Lower leg skin (tissue), 3 donors: ENCODE data around the gene SLC15A3.

Source experiments
- POLR2A ChIP-seq, 2 donors: fragments of 450-650 bp; IDR thresholded peaks; one replicate each; pipeline ENCODE4 v1.6.1; 2016 to 2017; ENCODE audit warnings: antibody characterized with exemption in 2 of 2, mild to moderate bottlenecking in 1 of 2, moderate library complexity in 1 of 2
- TF ChIP-seq, protein P1 (sequence below), 3 donors: fragments of 450-650 bp; IDR thresholded peaks; one replicate each; pipeline ENCODE4 v1.5.1; 2016; ENCODE audit warnings: antibody characterized with exemption in 3 of 3, mild to moderate bottlenecking in 3 of 3, moderate library complexity in 2 of 3

DNA sequence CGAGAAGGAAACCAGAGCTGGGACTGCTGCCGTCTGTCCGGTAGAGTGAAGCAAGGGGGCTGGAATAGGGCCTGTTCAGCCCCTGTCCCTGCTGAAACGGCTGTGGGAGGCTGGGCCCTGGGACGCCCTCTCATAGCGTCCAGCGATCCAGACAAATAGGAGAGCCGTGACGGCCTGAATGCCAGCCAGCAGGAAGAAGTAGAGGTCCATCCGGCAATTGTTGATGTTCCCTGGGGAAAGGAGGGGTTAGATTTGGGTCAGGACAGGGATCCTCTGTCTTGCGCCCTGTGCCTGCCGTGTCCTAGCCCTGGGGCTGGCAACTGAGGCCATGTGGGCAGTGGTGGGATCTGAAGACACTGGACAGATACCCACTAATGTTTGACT, 14.8 kb downstream of the SLC15A3 start:
- TF ChIP-seq, protein P1, sequence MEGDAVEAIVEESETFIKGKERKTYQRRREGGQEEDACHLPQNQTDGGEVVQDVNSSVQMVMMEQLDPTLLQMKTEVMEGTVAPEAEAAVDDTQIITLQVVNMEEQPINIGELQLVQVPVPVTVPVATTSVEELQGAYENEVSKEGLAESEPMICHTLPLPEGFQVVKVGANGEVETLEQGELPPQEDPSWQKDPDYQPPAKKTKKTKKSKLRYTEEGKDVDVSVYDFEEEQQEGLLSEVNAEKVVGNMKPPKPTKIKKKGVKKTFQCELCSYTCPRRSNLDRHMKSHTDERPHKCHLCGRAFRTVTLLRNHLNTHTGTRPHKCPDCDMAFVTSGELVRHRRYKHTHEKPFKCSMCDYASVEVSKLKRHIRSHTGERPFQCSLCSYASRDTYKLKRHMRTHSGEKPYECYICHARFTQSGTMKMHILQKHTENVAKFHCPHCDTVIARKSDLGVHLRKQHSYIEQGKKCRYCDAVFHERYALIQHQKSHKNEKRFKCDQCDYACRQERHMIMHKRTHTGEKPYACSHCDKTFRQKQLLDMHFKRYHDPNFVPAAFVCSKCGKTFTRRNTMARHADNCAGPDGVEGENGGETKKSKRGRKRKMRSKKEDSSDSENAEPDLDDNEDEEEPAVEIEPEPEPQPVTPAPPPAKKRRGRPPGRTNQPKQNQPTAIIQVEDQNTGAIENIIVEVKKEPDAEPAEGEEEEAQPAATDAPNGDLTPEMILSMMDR (IDR thresholded peaks at IDR 0.05), result no peak
- TF ChIP-seq POLR2A (IDR thresholded peaks at IDR 0.05), result no peak
